Neural cell (in vitro differentiated cells): ENCODE data around the gene COL27A1. TPM values are rescaled to one million over a fixed set of nuclear protein-coding genes. Genes with fewer than 3 reads are reported as not detected.

Experiments used
- H2AFZ ChIP-seq: fragments of 200-600, 300-800 bp; sonication (generic), shearing (Covaris generic); 2 replicates; pipeline ENCODE4 v1.6.0; 2014; ENCODE audit warnings: low read depth, mild to moderate bottlenecking, antibody characterized with exemption, low read length, moderate library complexity
- H3F3A ChIP-seq: fragments of 200-600 bp; shearing (Covaris generic); 2 replicates; pipeline ENCODE4 v1.6.1; 2016; ENCODE audit warnings: mild to moderate bottlenecking, moderate library complexity, mixed read lengths, antibody characterized with exemption, low read length; ENCODE audit not compliant: insufficient read depth, poor library complexity, severe bottlenecking
- H3K27ac ChIP-seq: fragments of 200-600, 300-800 bp; sonication (generic), shearing (Covaris generic); 2 replicates; pipeline ENCODE4 v1.5.1; 2014; ENCODE audit warnings: mild to moderate bottlenecking, low read length, moderate library complexity
- H3K27me3 ChIP-seq: fragments of 300-800, 200-600 bp; sonication (generic), shearing (Covaris generic); 2 replicates; pipeline ENCODE4 v1.6.0; 2014; ENCODE audit warnings: mild to moderate bottlenecking, low read depth, low read length, moderate library complexity; ENCODE audit not compliant: insufficient read depth
- H3K36me3 ChIP-seq: fragments of 300-800, 200-600 bp; sonication (generic), shearing (Covaris generic); 2 replicates; pipeline ENCODE4 v1.5.1; 2014; ENCODE audit warnings: mild to moderate bottlenecking, antibody characterized with exemption, low read length, moderate library complexity; ENCODE audit not compliant: insufficient read depth
- H3K4me2 ChIP-seq: fragments of 300-800, 200-600 bp; sonication (generic), shearing (Covaris generic); 2 replicates; pipeline ENCODE4 v1.6.0; 2014; ENCODE audit warnings: mild to moderate bottlenecking, low read length
- H3K4me3 ChIP-seq: fragments of 300-800, 200-600 bp; sonication (generic), shearing (Covaris generic); 2 replicates; pipeline ENCODE4 v1.5.1; 2014; ENCODE audit warnings: mild to moderate bottlenecking, low read length, moderate library complexity
- H3K79me2 ChIP-seq: fragments of 200-600 bp; shearing (Covaris generic); replicated peaks from 2 replicates; pipeline ENCODE4 v1.6.0; 2014; ENCODE audit warnings: mild to moderate bottlenecking, low read length, moderate library complexity; ENCODE audit not compliant: insufficient read depth
- H3K9ac ChIP-seq: fragments of 300-800, 200-600 bp; sonication (generic), shearing (Covaris generic); 2 replicates; pipeline ENCODE4 v1.6.1; 2016; ENCODE audit warnings: mild to moderate bottlenecking, low read length, mixed read lengths
- H3K9me2 ChIP-seq: fragments of 200-600 bp; shearing (Covaris generic); 2 replicates; pipeline ENCODE4 v1.6.1; 2016; ENCODE audit warnings: mild to moderate bottlenecking, low read length, mixed read lengths; ENCODE audit not compliant: insufficient read depth
- H3K9me3 ChIP-seq: fragments of 200-600, 300-800 bp; sonication (generic), shearing (Covaris generic); 2 replicates; pipeline ENCODE4 v1.6.1; 2016; ENCODE audit warnings: mild to moderate bottlenecking, mixed run types, low read length, moderate library complexity, mixed read lengths
- H4K20me1 ChIP-seq: fragments of 200-600 bp; shearing (Covaris generic); 2 replicates; pipeline ENCODE4 v1.6.1; 2016; ENCODE audit warnings: mild to moderate bottlenecking, mixed run types; ENCODE audit not compliant: insufficient read depth
- EP300 ChIP-seq: fragments of 450-650 bp; conservative IDR thresholded peaks from 2 replicates; pipeline ENCODE4 v1.6.1; 2014; ENCODE audit warnings: antibody characterized with exemption, mild to moderate bottlenecking, moderate library complexity; ENCODE audit not compliant: poor library complexity, severe bottlenecking
- EZH2 ChIP-seq: fragments of 200-600, 300-800 bp; shearing (Covaris generic), sonication (generic); IDR thresholded peaks from 2 replicates; pipeline ENCODE4 v1.6.1; 2014; ENCODE audit warnings: antibody characterized with exemption, low read length, borderline replicate concordance, mild to moderate bottlenecking; ENCODE audit not compliant: insufficient read depth, poor library complexity, severe bottlenecking
- MXI1 ChIP-seq: fragments of 450-650 bp; conservative IDR thresholded peaks from 2 replicates; pipeline ENCODE4 v1.6.1; 2014; ENCODE audit warnings: antibody characterized with exemption, mild to moderate bottlenecking; ENCODE audit not compliant: poor library complexity, severe bottlenecking
- POLR2AphosphoS5 ChIP-seq: IDR thresholded peaks from 2 replicates; pipeline ENCODE4 v1.6.1; 2012
- RAD21 ChIP-seq: fragments of 450-650 bp; conservative IDR thresholded peaks from 2 replicates; pipeline ENCODE4 v1.6.1; 2014; ENCODE audit warnings: antibody characterized with exemption, mild to moderate bottlenecking, moderate library complexity
- SMC3 ChIP-seq: fragments of 450-650 bp; conservative IDR thresholded peaks from 2 replicates; pipeline ENCODE4 v1.6.1; 2014; ENCODE audit warnings: antibody characterized with exemption, mild to moderate bottlenecking, moderate library complexity; ENCODE audit not compliant: poor library complexity
- TAF1 ChIP-seq: IDR thresholded peaks from 2 replicates; pipeline ENCODE4 v1.6.1; 2012; ENCODE audit warnings: low read depth
- polyA plus RNA-seq: library from polyadenylated mRNA; depleted of rRNA; stranded (reverse); fragments of >200 nt; gene quantifications from 2 replicates; pipeline ENCODE4 v1.2.3, GENCODE V29; 2014
- TF ChIP-seq, protein P1 (sequence below): fragments of 450-650 bp; IDR thresholded peaks from 2 replicates; pipeline ENCODE4 v1.5.1; 2014; ENCODE audit warnings: antibody characterized with exemption, mild to moderate bottlenecking, moderate library complexity; ENCODE audit not compliant: poor library complexity, severe bottlenecking
- TF ChIP-seq, protein P2 (sequence below): IDR thresholded peaks from 2 replicates; pipeline ENCODE4 v1.6.1; 2012; ENCODE audit warnings: borderline replicate concordance

The COL27A1 gene
- polyA plus RNA-seq, 1 donor from 2014 or later: 0.25 TPM

DNA sequence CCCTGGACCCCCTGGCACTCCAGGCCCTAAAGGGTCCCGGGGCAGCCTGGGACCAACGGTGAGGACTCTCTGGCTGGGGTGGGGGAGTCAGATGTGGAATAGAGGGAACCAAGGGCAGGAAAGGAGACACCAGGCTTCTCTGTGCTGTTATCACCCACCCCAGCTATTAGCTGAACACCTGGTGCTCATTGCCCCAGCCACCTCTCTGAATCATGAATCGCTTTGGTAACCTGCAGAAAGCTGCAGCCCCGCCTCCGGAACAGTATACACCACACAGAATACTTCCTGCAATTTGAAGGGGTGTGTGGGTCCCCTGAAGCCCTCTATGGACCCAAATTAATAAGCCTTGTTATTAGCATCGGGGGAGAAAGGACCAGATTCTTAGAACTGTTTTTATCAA lies 127.2 kb downstream of the COL27A1 start:
- H3K9ac ChIP-seq: no peak overlapping the region
- TF ChIP-seq, protein P1, sequence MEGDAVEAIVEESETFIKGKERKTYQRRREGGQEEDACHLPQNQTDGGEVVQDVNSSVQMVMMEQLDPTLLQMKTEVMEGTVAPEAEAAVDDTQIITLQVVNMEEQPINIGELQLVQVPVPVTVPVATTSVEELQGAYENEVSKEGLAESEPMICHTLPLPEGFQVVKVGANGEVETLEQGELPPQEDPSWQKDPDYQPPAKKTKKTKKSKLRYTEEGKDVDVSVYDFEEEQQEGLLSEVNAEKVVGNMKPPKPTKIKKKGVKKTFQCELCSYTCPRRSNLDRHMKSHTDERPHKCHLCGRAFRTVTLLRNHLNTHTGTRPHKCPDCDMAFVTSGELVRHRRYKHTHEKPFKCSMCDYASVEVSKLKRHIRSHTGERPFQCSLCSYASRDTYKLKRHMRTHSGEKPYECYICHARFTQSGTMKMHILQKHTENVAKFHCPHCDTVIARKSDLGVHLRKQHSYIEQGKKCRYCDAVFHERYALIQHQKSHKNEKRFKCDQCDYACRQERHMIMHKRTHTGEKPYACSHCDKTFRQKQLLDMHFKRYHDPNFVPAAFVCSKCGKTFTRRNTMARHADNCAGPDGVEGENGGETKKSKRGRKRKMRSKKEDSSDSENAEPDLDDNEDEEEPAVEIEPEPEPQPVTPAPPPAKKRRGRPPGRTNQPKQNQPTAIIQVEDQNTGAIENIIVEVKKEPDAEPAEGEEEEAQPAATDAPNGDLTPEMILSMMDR: no peak
- TF ChIP-seq MXI1: no peak
- no peak for TF ChIP-seq SMC3
- no peak for TF ChIP-seq TAF1
- TF ChIP-seq EP300: no peak
- TF ChIP-seq POLR2AphosphoS5: no peak
- TF ChIP-seq, protein P2, sequence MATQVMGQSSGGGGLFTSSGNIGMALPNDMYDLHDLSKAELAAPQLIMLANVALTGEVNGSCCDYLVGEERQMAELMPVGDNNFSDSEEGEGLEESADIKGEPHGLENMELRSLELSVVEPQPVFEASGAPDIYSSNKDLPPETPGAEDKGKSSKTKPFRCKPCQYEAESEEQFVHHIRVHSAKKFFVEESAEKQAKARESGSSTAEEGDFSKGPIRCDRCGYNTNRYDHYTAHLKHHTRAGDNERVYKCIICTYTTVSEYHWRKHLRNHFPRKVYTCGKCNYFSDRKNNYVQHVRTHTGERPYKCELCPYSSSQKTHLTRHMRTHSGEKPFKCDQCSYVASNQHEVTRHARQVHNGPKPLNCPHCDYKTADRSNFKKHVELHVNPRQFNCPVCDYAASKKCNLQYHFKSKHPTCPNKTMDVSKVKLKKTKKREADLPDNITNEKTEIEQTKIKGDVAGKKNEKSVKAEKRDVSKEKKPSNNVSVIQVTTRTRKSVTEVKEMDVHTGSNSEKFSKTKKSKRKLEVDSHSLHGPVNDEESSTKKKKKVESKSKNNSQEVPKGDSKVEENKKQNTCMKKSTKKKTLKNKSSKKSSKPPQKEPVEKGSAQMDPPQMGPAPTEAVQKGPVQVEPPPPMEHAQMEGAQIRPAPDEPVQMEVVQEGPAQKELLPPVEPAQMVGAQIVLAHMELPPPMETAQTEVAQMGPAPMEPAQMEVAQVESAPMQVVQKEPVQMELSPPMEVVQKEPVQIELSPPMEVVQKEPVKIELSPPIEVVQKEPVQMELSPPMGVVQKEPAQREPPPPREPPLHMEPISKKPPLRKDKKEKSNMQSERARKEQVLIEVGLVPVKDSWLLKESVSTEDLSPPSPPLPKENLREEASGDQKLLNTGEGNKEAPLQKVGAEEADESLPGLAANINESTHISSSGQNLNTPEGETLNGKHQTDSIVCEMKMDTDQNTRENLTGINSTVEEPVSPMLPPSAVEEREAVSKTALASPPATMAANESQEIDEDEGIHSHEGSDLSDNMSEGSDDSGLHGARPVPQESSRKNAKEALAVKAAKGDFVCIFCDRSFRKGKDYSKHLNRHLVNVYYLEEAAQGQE: no peak
- no peak for TF ChIP-seq RAD21
- TF ChIP-seq EZH2: no peak
- H3K36me3 ChIP-seq: no peaks in the 10 kb centered on the region
- no peaks in the 10 kb centered on the region for H3K9me3 ChIP-seq
- no peak overlapping the region for H3K4me2 ChIP-seq
- H2AFZ ChIP-seq: no peak overlapping the region
- no peak overlapping the region for H3K4me3 ChIP-seq
- H4K20me1 ChIP-seq: no peaks in the 10 kb centered on the region
- H3K27ac ChIP-seq: no peak overlapping the region
- H3K27me3 ChIP-seq: no peaks in the 10 kb centered on the region
- no peaks in the 10 kb centered on the region for H3K9me2 ChIP-seq
- no peaks in the 10 kb centered on the region for H3F3A ChIP-seq
- no peaks in the 10 kb centered on the region for H3K79me2 ChIP-seq

DNA sequence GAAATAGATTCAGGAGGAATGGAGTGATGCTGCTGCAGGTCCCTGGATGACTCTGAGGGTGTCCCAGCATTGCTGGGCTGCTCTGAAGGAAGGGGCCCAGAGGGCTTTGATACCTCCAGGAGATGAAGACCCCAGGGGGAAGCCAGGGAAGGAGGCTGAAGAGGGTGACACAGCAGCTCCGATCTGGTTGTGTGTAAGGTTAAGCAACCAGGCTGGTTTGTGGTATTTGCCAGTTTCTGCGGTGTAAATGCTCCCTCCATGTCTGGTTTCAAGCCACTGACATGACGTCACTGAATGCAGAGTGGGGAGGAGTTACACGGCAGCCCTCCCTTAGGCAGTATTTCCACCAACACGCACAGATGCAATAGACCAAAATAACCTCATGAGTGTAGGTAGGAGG lies 127.6 kb downstream of the COL27A1 start:
- Histone ChIP-seq H4K20me1 (no peaks in the 10 kb centered on the region), H3K4me3 (no peak overlapping the region), H3K27me3 (no peaks in the 10 kb centered on the region), H2AFZ (no peak overlapping the region), H3F3A (no peaks in the 10 kb centered on the region), H3K36me3 (no peaks in the 10 kb centered on the region), H3K4me2 (no peak overlapping the region), H3K9ac (no peak overlapping the region), H3K9me3 (no peaks in the 10 kb centered on the region), H3K79me2 (no peaks in the 10 kb centered on the region), H3K27ac (no peak overlapping the region), H3K9me2 (no peaks in the 10 kb centered on the region)
- TF ChIP-seq EP300: no peak
- TF ChIP-seq TAF1: no peak
- no peak for TF ChIP-seq SMC3
- TF ChIP-seq, protein P1: no peak
- no peak for TF ChIP-seq EZH2
- TF ChIP-seq RAD21: no peak
- TF ChIP-seq MXI1: no peak
- TF ChIP-seq, protein P2: no peak
- TF ChIP-seq POLR2AphosphoS5: no peak
